Endothelial cell (in vitro differentiated cells): ENCODE measurements around the gene GRK6. TPM values are rescaled to one million over a fixed set of nuclear protein-coding genes. Genes with fewer than 3 reads are reported as not detected.
A peak's percentile ranks its signal among the peaks of the same experiment; 100 is the strongest.

Source experiments
- DNase-seq: peaks from one replicate; pipeline ENCODE4 v3.0.0; 2021; ENCODE audit warnings: low spot score
- H3K27ac Mint-ChIP-seq: one replicate; pipeline ENCODE4 v1.8.0; 2021; ENCODE audit warnings: mixed read lengths, inconsistent platforms; ENCODE audit not compliant: unreplicated experiment
- H3K27me3 Mint-ChIP-seq: one replicate; pipeline ENCODE4 v1.8.0; 2021; ENCODE audit warnings: mild to moderate bottlenecking, moderate library complexity, mixed read lengths, inconsistent platforms; ENCODE audit not compliant: unreplicated experiment
- H3K36me3 Mint-ChIP-seq: one replicate; pipeline ENCODE4 v1.8.0; 2021; ENCODE audit warnings: mild to moderate bottlenecking, low read depth, mixed read lengths, inconsistent platforms; ENCODE audit not compliant: unreplicated experiment
- H3K4me1 Mint-ChIP-seq: one replicate; pipeline ENCODE4 v1.8.0; 2021; ENCODE audit warnings: mild to moderate bottlenecking, mixed read lengths, inconsistent platforms; ENCODE audit not compliant: unreplicated experiment
- H3K4me3 Mint-ChIP-seq: one replicate; pipeline ENCODE4 v1.8.0; 2021; ENCODE audit warnings: mild to moderate bottlenecking, mixed read lengths, inconsistent platforms; ENCODE audit not compliant: unreplicated experiment
- H3K9me3 Mint-ChIP-seq: one replicate; pipeline ENCODE4 v1.8.0; 2021; ENCODE audit warnings: mixed read lengths, inconsistent platforms; ENCODE audit not compliant: unreplicated experiment
- total RNA-seq: library from RNA; stranded (reverse); fragmentation: NEBNext Ultra II Directional; extraction: Animal tissue kit (Norgen Biotek cat#: 25700); gene quantifications from one replicate; pipeline ENCODE4 v1.2.1, GENCODE V29; 2021; ENCODE audit not compliant: unreplicated experiment
- TF ChIP-seq, protein P1 (sequence below): fragments of 200-600 bp; sonication (generic); IDR thresholded peaks from one replicate; pipeline ENCODE4 v1.5.0; 2021; ENCODE audit warnings: antibody characterized with exemption; ENCODE audit not compliant: unreplicated experiment

Gene GRK6
- total RNA-seq, 1 donor from 2014 or later = 33.1 TPM

DNA sequence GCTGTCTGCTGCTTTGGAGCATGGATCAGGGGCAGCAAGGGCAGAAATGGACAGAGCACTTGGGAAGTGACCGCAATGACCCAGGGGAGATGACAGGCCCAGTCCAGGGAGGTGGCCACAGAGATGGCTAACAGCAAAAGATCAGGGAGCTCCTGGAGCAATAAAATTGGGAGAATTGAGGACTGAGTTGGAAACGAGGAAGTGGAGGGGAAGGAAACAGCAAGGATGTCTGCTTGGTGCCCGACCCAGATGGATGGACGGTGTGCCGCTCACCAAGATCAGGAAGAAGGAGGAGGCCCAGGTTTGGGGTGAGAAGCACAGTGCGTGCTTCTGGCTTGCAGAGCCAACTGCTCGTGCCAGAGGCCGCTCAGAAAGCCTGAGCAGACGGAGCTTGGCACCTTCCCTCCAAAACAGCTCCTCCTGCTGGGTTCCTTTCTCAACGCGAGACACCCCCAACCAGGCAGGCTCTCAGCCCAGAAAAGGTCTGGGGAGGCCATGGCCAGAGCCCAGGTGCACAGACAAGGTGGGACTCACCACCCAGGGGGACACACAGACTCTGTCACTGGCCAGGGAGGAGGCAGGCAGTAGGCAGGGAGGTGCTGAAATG lies 44.0 kb upstream of the GRK6 start:
- Mint-ChIP-seq H3K27me3 (peaks cover 4% of the 10 kb centered on the region), H3K36me3 (no peaks in the 10 kb centered on the region), H3K27ac (no peak overlapping the region), H3K9me3 (no peaks in the 10 kb centered on the region), H3K4me1 (peaks cover 14% of the 10 kb centered on the region), H3K4me3 (peak overlapping the region; percentile 33)
- DNase-seq = no peak
- TF ChIP-seq, protein P1, sequence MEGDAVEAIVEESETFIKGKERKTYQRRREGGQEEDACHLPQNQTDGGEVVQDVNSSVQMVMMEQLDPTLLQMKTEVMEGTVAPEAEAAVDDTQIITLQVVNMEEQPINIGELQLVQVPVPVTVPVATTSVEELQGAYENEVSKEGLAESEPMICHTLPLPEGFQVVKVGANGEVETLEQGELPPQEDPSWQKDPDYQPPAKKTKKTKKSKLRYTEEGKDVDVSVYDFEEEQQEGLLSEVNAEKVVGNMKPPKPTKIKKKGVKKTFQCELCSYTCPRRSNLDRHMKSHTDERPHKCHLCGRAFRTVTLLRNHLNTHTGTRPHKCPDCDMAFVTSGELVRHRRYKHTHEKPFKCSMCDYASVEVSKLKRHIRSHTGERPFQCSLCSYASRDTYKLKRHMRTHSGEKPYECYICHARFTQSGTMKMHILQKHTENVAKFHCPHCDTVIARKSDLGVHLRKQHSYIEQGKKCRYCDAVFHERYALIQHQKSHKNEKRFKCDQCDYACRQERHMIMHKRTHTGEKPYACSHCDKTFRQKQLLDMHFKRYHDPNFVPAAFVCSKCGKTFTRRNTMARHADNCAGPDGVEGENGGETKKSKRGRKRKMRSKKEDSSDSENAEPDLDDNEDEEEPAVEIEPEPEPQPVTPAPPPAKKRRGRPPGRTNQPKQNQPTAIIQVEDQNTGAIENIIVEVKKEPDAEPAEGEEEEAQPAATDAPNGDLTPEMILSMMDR = no peak

DNA sequence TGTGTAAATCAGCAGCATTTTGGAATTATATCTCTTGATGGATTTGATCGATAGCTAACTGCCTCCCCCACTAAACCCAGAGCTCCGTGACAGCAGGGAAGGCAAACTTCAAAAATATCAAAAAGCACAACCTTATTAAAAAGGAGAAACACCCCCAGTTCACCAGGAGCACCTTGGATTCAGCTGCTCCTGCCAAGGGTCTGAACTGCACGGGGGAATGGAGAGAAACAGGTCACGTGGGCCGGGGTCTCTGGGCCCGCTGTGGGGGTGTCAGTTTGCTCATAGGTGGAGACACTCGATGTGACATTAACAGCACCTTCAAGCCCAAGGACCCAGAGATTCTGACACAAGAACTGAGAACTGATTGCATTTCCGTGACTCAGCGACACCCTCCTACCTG lies 43.3 kb upstream of the GRK6 start:
- H3K27me3 Mint-ChIP-seq = peaks cover 4% of the 10 kb centered on the region
- peaks cover 14% of the 10 kb centered on the region for H3K4me1 Mint-ChIP-seq
- H3K36me3 Mint-ChIP-seq = no peaks in the 10 kb centered on the region

GRCh38 chr5:177384134-177384533 lies 42.3 kb upstream of the GRK6 start, which contains the start of gene SLC34A1:
SLC34A1 (plus strand) TSS chr5:177384434; CDS start chr5:177385742, 1,308 bp downstream.
- DNase-seq = no peak
- TF ChIP-seq, protein P1 = no peak
- no peaks in the 10 kb centered on the region for H3K36me3 Mint-ChIP-seq
- H3K27me3 Mint-ChIP-seq = peaks cover 5% of the 10 kb centered on the region
- H3K4me3 Mint-ChIP-seq = no peak within 1 kb of the TSS
- peaks cover 22% of the 10 kb centered on the region for H3K4me1 Mint-ChIP-seq
- no peak within 1 kb of the TSS for H3K27ac Mint-ChIP-seq
- H3K9me3 Mint-ChIP-seq = no peaks in the 10 kb centered on the region

More for the DNA sequence above, 43.3 kb upstream of the GRK6 start:
- Mint-ChIP-seq H3K9me3 (no peaks in the 10 kb centered on the region), H3K4me3 (no peak overlapping the region), H3K27ac (no peak overlapping the region)
- DNase-seq = no peak
- TF ChIP-seq, protein P1 = no peak

- Mint-ChIP-seq H3K4me3 (no peak overlapping the region), H3K27ac (no peak overlapping the region), H3K4me1 (peaks cover 34% of the 10 kb centered on the region), H3K36me3 (no peaks in the 10 kb centered on the region), H3K27me3 (peaks cover 9% of the 10 kb centered on the region), H3K9me3 (no peaks in the 10 kb centered on the region)
- no peak for DNase-seq
- TF ChIP-seq, protein P1 = no peak
These were observed 40.8 kb upstream of the GRK6 start for GRCh38 chr5:177385720-177386119.

- Mint-ChIP-seq H3K4me3 (no peak overlapping the region), H3K27ac (no peak overlapping the region), H3K9me3 (no peaks in the 10 kb centered on the region), H3K27me3 (peaks cover 9% of the 10 kb centered on the region), H3K36me3 (no peaks in the 10 kb centered on the region), H3K4me1 (peaks cover 37% of the 10 kb centered on the region)
- TF ChIP-seq, protein P1 = no peak
- no peak for DNase-seq
These were observed 39.9 kb upstream of the GRK6 start for GRCh38 chr5:177386542-177386941.
